Measurements from ENCODE around the gene NOCT. TPM values are rescaled to one million over a fixed set of nuclear protein-coding genes. Genes with fewer than 3 reads are reported as not detected.

NOCT gene
- total RNA-seq (ENCODE audit: low replicate concordance), result 5.7 and 9.9 TPM in 2 replicates

GRCh38 chr4:139015269-139015947, at the start of gene NOCT:
NOCT (plus strand) TSS chr4:139015781; CDS start chr4:139015982, 201 bp downstream.
- H3K27ac Mint-ChIP-seq, result peak within 1 kb of the TSS; percentile 99
- DNase-seq (ENCODE audit: low spot score), result peak; percentile 95
- H3K4me3 Mint-ChIP-seq, result peak within 1 kb of the TSS; percentile 98
- H3K36me3 ChIP-seq, result no peaks in the 10 kb centered on the region
- peaks cover 3% of the 10 kb centered on the region for H3K27me3 Mint-ChIP-seq (ENCODE audit: insufficient read depth, low read depth)
- peaks cover 2% of the 10 kb centered on the region for H3K36me3 Mint-ChIP-seq
- no peaks in the 10 kb centered on the region for H3K9me3 Mint-ChIP-seq
- H3K79me2 ChIP-seq (ENCODE audit: low read depth), result peaks cover 45% of the 10 kb centered on the region
- H3K4me2 ChIP-seq, result peak within 1 kb of the TSS; percentile 81
- H2AFZ ChIP-seq (replicated peaks), result peak within 1 kb of the TSS; percentile 92
- H3K4me3 ChIP-seq, result peak within 1 kb of the TSS; percentile 87
- peak within 1 kb of the TSS; percentile 98 for H3K9ac ChIP-seq
- peaks cover 29% of the 10 kb centered on the region for H4K20me1 ChIP-seq (ENCODE audit: low read depth)
- TF ChIP-seq EZH2 (IDR thresholded peaks at IDR 0.05) (no peak), CTCF (IDR thresholded peaks at IDR 0.05) (no peak), EZH2phosphoT487 (IDR thresholded peaks at IDR 0.05) (no peak)
- H3K4me1 Mint-ChIP-seq, result peaks cover 45% of the 10 kb centered on the region
- peaks cover 4% of the 10 kb centered on the region for H3K27me3 ChIP-seq
- H3K27ac ChIP-seq, result peak within 1 kb of the TSS; percentile 99
- no peaks in the 10 kb centered on the region for H3K9me3 ChIP-seq (ENCODE audit: low read depth)
- peaks cover 33% of the 10 kb centered on the region for H3F3A ChIP-seq (ENCODE audit: low read depth)
- H3K4me1 ChIP-seq, result peaks cover 20% of the 10 kb centered on the region

GRCh38 chr4:138967313-138967712, 48.3 kb upstream of the NOCT start:
- no peak for TF ChIP-seq EZH2 (IDR thresholded peaks at IDR 0.05)
- TF ChIP-seq CTCF (IDR thresholded peaks at IDR 0.05), result no peak
- TF ChIP-seq EZH2phosphoT487 (IDR thresholded peaks at IDR 0.05), result no peak
- H3K4me3 ChIP-seq, result no peak overlapping the region

GRCh38 chr4:138972956-138973801, 42.4 kb upstream of the NOCT start:
- Histone ChIP-seq H3K9ac (no peak overlapping the region), H3K27me3 (no peaks in the 10 kb centered on the region), H3K9me3 (ENCODE audit: low read depth) (no peaks in the 10 kb centered on the region), H2AFZ (replicated peaks) (peak overlapping the region; percentile 53), H3K4me1 (peaks cover 35% of the 10 kb centered on the region), H3F3A (ENCODE audit: low read depth) (peaks cover 35% of the 10 kb centered on the region), H4K20me1 (ENCODE audit: low read depth) (no peaks in the 10 kb centered on the region), H3K27ac (no peak overlapping the region), H3K4me3 (no peak overlapping the region), H3K36me3 (no peaks in the 10 kb centered on the region), H3K79me2 (ENCODE audit: low read depth) (no peaks in the 10 kb centered on the region), H3K4me2 (peak overlapping the region; percentile 64)
- H3K4me3 Mint-ChIP-seq, result no peak overlapping the region
- no peak overlapping the region for H3K27ac Mint-ChIP-seq
- peaks cover 25% of the 10 kb centered on the region for H3K4me1 Mint-ChIP-seq
- no peaks in the 10 kb centered on the region for H3K36me3 Mint-ChIP-seq
- TF ChIP-seq EZH2 (IDR thresholded peaks at IDR 0.05), result no peak
- no peak for TF ChIP-seq CTCF (IDR thresholded peaks at IDR 0.05)
- no peak for TF ChIP-seq EZH2phosphoT487 (IDR thresholded peaks at IDR 0.05)
- H3K27me3 Mint-ChIP-seq (ENCODE audit: insufficient read depth, low read depth), result no peaks in the 10 kb centered on the region
- peak; percentile 76 for DNase-seq (ENCODE audit: low spot score)
- H3K9me3 Mint-ChIP-seq, result no peaks in the 10 kb centered on the region

More at GRCh38 chr4:138967313-138967712, 48.3 kb upstream of the NOCT start:
- no peaks in the 10 kb centered on the region for H3K27me3 Mint-ChIP-seq (ENCODE audit: insufficient read depth, low read depth)
- Histone ChIP-seq H3K27me3 (no peaks in the 10 kb centered on the region), H3F3A (ENCODE audit: low read depth) (no peaks in the 10 kb centered on the region), H2AFZ (replicated peaks) (no peak overlapping the region), H3K9me3 (ENCODE audit: low read depth) (no peaks in the 10 kb centered on the region), H3K4me2 (no peak overlapping the region), H3K36me3 (no peaks in the 10 kb centered on the region), H3K27ac (no peak overlapping the region), H3K79me2 (ENCODE audit: low read depth) (no peaks in the 10 kb centered on the region), H3K9ac (no peak overlapping the region), H3K4me1 (no peaks in the 10 kb centered on the region), H4K20me1 (ENCODE audit: low read depth) (no peaks in the 10 kb centered on the region)
- DNase-seq (ENCODE audit: low spot score), result no peak
- no peak overlapping the region for H3K27ac Mint-ChIP-seq
- H3K9me3 Mint-ChIP-seq, result no peaks in the 10 kb centered on the region
- no peaks in the 10 kb centered on the region for H3K4me1 Mint-ChIP-seq
- no peaks in the 10 kb centered on the region for H3K36me3 Mint-ChIP-seq
- H3K4me3 Mint-ChIP-seq, result no peak overlapping the region
